Activated CD8-positive, alpha-beta memory T cell treated with anti-CD3 and anti-CD28 coated beads, Interleukin-2, amount 50 U/mL, for 1 hour (primary cell): ENCODE measurements around the gene A2ML1.
"Not testable (repeated sequence)": the region's sequence is repeated elsewhere in the genome, so short reads cannot be mapped to it uniquely, and the experiment has no call there.

Experiments used
- DNase-seq: peaks from one replicate; pipeline ENCODE4 v3.0.0-alpha.2; 2020; ENCODE audit errors: extremely low read depth

Gene A2ML1

GRCh38 chr12:8817856-8818255 lies 4.6 kb upstream of the A2ML1 start:
- DNase-seq: no peak

- DNase-seq: no peak
Observed at GRCh38 chr12:8818526-8818925, 3.9 kb upstream of the A2ML1 start.

GRCh38 chr12:8819666-8819980 lies 2.8 kb upstream of the A2ML1 start:
- DNase-seq: no peak

GRCh38 chr12:8820676-8821407 lies 1.6 kb upstream of the A2ML1 start:
- DNase-seq: not testable (repeated sequence)

GRCh38 chr12:8821591-8821990 lies 830 bp upstream of the A2ML1 start:
- no peak for DNase-seq

GRCh38 chr12:8823565-8824300 lies 1.3 kb downstream of the A2ML1 start:
- no peak for DNase-seq

- DNase-seq: no peak
Observed at GRCh38 chr12:8827551-8828256, 5.3 kb downstream of the A2ML1 start.

GRCh38 chr12:8828257-8829124 lies 6.1 kb downstream of the A2ML1 start:
- no peak for DNase-seq

GRCh38 chr12:8829125-8829518 lies 6.7 kb downstream of the A2ML1 start:
- no peak for DNase-seq

GRCh38 chr12:8829621-8830020 lies 7.2 kb downstream of the A2ML1 start:
- DNase-seq: no peak

GRCh38 chr12:8831116-8831515 lies 8.7 kb downstream of the A2ML1 start:
- no peak for DNase-seq

- DNase-seq: no peak
Observed at GRCh38 chr12:8832500-8832899, 10.1 kb downstream of the A2ML1 start.

GRCh38 chr12:8834230-8834629 lies 11.8 kb downstream of the A2ML1 start:
- no peak for DNase-seq

- no peak for DNase-seq
Observed at GRCh38 chr12:8837291-8837690, 14.9 kb downstream of the A2ML1 start.

- DNase-seq: no peak
Observed at GRCh38 chr12:8840321-8840720, 17.9 kb downstream of the A2ML1 start.

- DNase-seq: no peak
Observed at GRCh38 chr12:8840938-8841633, 18.7 kb downstream of the A2ML1 start.

GRCh38 chr12:8841778-8842177 lies 19.4 kb downstream of the A2ML1 start:
- DNase-seq: no peak

- no peak for DNase-seq
Observed at GRCh38 chr12:8844665-8845064, 22.2 kb downstream of the A2ML1 start.

- no peak for DNase-seq
Observed at GRCh38 chr12:8846305-8846704, 23.9 kb downstream of the A2ML1 start.

GRCh38 chr12:8847435-8847834 lies 25.0 kb downstream of the A2ML1 start:
- DNase-seq: no peak

- DNase-seq: no peak
Observed at GRCh38 chr12:8849876-8850275, 27.5 kb downstream of the A2ML1 start.
